A673 (cell line): ENCODE results near the gene CFI. TPM values are rescaled to one million over a fixed set of nuclear protein-coding genes. Genes with fewer than 3 reads are reported as not detected.

Source experiments
- BruUV-seq: library from RNA; stranded (reverse); fragments of 400-500 nt; replicated peaks from 2 replicates; lab custom pipeline; 2021; lab: Mats Ljungman, UMichigan
- CTCF ChIA-PET: fragments of 300-600 bp; sonication (Branson Sonifier 250); formaldehyde crosslinking; loops from one replicate; lab custom pipeline; 2022; ENCODE audit warnings: antibody characterized with exemption; lab: Charles Lee
- POLR2A ChIA-PET: fragments of 300-600 bp; sonication (Branson Sonifier 250); formaldehyde crosslinking; loops from one replicate; lab custom pipeline; 2022; ENCODE audit warnings: antibody characterized with exemption; ENCODE audit not compliant: low non-redundant PET; lab: Charles Lee
- DNase-seq: peaks from one replicate; pipeline ENCODE4 v3.0.0-alpha.2; 2015; ENCODE audit warnings: low spot score
- H3K27ac ChIP-seq: fragments of 200-600 bp; sonication (generic); 2 replicates; pipeline ENCODE4 v1.5.1; 2016; ENCODE audit warnings: mixed run types, low read depth, mild to moderate bottlenecking, mixed read lengths, antibody characterized with exemption, low read length; ENCODE audit not compliant: poor library complexity, severe bottlenecking
- H3K27me3 ChIP-seq: fragments of 200-600 bp; sonication (generic); replicated peaks from 2 replicates; pipeline ENCODE4 v1.6.1; 2017; ENCODE audit warnings: mixed run types, low read depth, mild to moderate bottlenecking, mixed read lengths, antibody characterized with exemption, low read length; ENCODE audit not compliant: insufficient read depth, poor library complexity
- H3K36me3 ChIP-seq: fragments of 200-600 bp; sonication (generic); 2 replicates; pipeline ENCODE4 v1.6.1; 2016; ENCODE audit warnings: mixed run types, mild to moderate bottlenecking, mixed read lengths, antibody characterized with exemption, low read length; ENCODE audit not compliant: insufficient read depth, poor library complexity, severe bottlenecking
- H3K4me1 ChIP-seq: fragments of 200-600 bp; sonication (generic); 2 replicates; pipeline ENCODE4 v1.6.1; 2017; ENCODE audit warnings: mixed run types, mild to moderate bottlenecking, mixed read lengths, antibody characterized with exemption, low read length; ENCODE audit not compliant: insufficient read depth, poor library complexity, severe bottlenecking
- H3K4me3 ChIP-seq: fragments of 200-600 bp; sonication (generic); 2 replicates; pipeline ENCODE4 v1.5.1; 2016; ENCODE audit warnings: low read depth, mixed run types, mild to moderate bottlenecking, mixed read lengths, low read length; ENCODE audit not compliant: poor library complexity, severe bottlenecking
- H3K9me3 ChIP-seq: fragments of 200-600 bp; sonication (generic); 2 replicates; pipeline ENCODE4 v1.6.1; 2016; ENCODE audit warnings: mixed run types, low read depth, mild to moderate bottlenecking, mixed read lengths, antibody characterized with exemption, low read length; ENCODE audit not compliant: poor library complexity, severe bottlenecking
- CTCF ChIP-seq: fragments of 300-800, 200-600 bp; sonication (generic); conservative IDR thresholded peaks from 2 replicates; pipeline ENCODE4 v1.5.1; 2017; ENCODE audit warnings: low read depth, mild to moderate bottlenecking, antibody characterized with exemption, low read length, moderate library complexity, mixed read lengths
- EZH2 ChIP-seq: fragments of 200-600 bp; sonication (generic); IDR thresholded peaks from 2 replicates; pipeline ENCODE4 v1.6.1; 2017; ENCODE audit warnings: borderline replicate concordance, low read depth, mild to moderate bottlenecking, mixed read lengths, antibody characterized with exemption, low read length; ENCODE audit not compliant: poor library complexity, severe bottlenecking
- intact Hi-C: fragments of 100-400 bp; cut with micrococcal nuclease; formaldehyde crosslinking; loops from one replicate; pipeline ENCODE4 v1.10.0; 2022; ENCODE audit not compliant: unreplicated experiment
- total RNA-seq: library from RNA; stranded (reverse); gene quantifications from 2 replicates; pipeline ENCODE4 v1.2.3, GENCODE V29; 2021

CFI gene
- total RNA-seq, 1 experiment from 2014 or later = 0.86 TPM

DNA sequence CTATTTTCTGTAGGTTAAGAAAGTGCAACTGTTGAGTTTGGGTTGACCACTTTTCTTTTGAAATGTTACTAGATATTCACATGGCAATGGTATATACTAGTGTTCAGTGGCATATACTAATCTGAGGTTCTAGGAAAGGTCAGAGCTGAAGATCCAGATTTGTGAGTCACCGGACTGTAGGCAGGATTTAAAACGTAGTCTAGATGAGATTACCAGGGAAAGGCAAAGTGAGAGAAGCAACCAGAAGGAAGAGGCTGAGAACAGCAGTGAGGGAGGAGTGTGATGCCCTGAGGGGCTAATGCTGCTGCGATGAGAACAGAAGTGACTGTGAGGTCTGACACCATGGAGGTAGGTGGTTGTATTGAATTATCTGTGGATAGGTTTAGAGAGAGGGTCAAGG is 62.3 kb downstream of the CFI start:
- no peaks in the 10 kb centered on the region for H3K36me3 ChIP-seq
- H3K4me3 ChIP-seq = no peak overlapping the region
- H3K27me3 ChIP-seq = no peaks in the 10 kb centered on the region
- POLR2A ChIA-PET = no interaction called here
- H3K27ac ChIP-seq = no peak overlapping the region
- intact Hi-C loops = no loop called here
- no peaks in the 10 kb centered on the region for H3K4me1 ChIP-seq
- DNase-seq = no peak
- BruUV-seq = no TSS peak
- CTCF ChIA-PET = no interaction called here
- TF ChIP-seq EZH2 (no peak), CTCF (no peak)
- H3K9me3 ChIP-seq = no peaks in the 10 kb centered on the region

DNA sequence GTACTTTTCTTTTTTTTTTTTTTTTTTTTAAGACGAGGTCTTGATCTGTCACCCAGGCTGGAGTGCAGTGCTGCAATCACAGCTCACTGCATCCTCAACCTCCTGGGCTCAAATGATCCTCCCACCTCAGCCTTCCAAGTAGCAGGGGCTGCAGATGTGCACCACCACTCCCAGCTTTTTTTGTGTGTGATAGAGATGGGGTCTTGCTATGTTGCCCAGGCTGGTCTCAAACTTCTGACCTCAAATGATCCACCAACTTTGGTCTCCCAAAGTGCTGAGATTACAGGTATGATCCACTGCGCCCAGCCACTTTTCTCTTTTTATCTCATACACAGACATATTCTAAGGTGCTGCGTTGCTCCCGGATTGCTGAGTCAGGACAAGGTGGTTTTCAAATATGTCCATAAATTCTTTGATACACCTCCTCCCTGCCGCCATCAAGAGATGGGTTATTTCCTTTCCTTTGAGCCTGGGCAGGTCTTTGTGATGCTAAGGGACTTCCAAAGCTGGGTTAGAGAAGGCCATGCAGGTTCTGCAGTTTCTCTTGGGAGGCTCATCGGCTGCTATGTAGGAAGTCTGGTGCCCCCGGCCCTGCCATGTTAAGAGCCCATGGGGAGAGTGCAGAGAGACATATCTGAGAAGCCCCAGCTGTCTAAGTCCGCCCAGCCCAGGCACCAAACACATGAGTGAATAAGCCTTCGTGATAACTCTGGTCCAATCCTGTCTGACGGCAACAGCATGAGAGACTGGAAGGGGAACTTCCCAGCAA is 63.5 kb downstream of the CFI start:
- TF ChIP-seq EZH2 (no peak), CTCF (no peak)

DNA sequence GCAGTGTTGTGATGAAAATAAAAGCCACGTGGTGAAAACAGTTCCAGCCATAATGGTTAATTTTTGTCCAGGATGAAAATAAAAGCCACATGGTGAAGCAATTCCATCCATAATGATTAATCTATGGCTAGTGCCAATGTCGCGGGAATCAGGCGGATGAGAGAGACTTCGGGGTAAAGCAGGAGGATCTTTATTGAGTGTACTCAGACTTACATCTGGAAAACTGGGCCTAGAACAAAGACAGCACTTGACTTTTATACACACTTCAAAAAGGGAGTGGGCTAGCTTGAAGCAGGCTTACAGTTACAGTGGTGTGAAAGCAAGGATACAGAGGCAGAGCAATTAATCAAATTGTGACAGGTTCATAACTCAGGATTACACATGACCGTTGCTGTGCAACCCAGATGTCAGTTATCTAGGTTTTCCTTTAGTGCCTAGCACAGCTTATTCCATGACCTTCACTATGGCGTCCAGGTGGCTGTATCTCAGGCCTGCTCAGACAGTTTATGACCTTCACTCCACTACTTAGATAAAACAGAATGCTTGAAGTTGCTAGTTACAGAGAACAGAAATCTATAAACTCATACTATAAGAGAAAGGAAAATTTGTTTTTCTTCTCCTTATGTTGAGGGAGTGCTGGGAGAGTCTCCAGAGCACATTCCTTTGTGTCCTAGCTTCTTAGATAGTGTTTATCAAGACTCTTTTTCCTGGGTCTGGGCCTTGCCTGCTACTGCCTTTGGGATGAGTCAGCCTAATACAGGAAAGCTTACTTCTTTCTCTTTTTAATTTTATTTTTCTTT is 66.0 kb downstream of the CFI start:
- ChIA-PET POLR2A (no interaction called here), CTCF (no interaction called here)
- H3K36me3 ChIP-seq = no peaks in the 10 kb centered on the region
- DNase-seq = no peak
- no peaks in the 10 kb centered on the region for H3K9me3 ChIP-seq
- H3K27ac ChIP-seq = no peak overlapping the region
- no peaks in the 10 kb centered on the region for H3K27me3 ChIP-seq
- no peak overlapping the region for H3K4me3 ChIP-seq
- no peaks in the 10 kb centered on the region for H3K4me1 ChIP-seq
- intact Hi-C loops = no loop called here
- no TSS peak for BruUV-seq
- TF ChIP-seq CTCF (no peak), EZH2 (no peak)

More for the DNA sequence above, 63.5 kb downstream of the CFI start:
- H3K36me3 ChIP-seq = no peaks in the 10 kb centered on the region
- POLR2A ChIA-PET = no interaction called here
- no TSS peak for BruUV-seq
- no peak overlapping the region for H3K4me3 ChIP-seq
- no peak overlapping the region for H3K27ac ChIP-seq
- CTCF ChIA-PET = no interaction called here
- no peaks in the 10 kb centered on the region for H3K4me1 ChIP-seq
- no peaks in the 10 kb centered on the region for H3K9me3 ChIP-seq
- no peaks in the 10 kb centered on the region for H3K27me3 ChIP-seq
- intact Hi-C loops = no loop called here
- no peak for DNase-seq
